Measurements from ENCODE around the gene AQP3.
"Not testable (repeated sequence)": the region's sequence is repeated elsewhere in the genome, so short reads cannot be mapped to it uniquely, and the experiment has no call there.

Gene AQP3

GRCh38 chr9:33414889-33415500 lies 32.4 kb downstream of the AQP3 start:
- no peak for DNase-seq (ENCODE audit: low read depth)

DNA sequence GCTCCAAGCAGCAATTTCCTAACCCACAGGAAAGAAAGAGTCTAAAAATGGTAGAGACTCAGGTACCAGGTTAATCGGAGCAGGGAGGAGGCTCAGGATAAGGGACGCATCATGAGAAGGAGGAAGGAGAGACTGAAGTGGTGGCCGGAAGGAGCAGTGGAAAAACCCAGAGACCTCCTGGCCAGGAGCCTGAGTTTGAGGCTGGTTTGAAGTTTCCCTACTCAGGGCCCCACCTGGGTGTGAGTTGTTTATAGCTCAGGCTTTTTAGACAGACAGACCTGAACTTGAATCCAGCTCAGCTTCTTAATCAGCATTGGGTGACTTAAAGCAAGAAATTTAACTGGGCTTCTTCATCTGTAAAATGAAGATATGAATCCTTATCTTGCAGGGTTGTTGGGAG lies 33.1 kb downstream of the AQP3 start:
- no peak for DNase-seq (ENCODE audit: low read depth)

DNA sequence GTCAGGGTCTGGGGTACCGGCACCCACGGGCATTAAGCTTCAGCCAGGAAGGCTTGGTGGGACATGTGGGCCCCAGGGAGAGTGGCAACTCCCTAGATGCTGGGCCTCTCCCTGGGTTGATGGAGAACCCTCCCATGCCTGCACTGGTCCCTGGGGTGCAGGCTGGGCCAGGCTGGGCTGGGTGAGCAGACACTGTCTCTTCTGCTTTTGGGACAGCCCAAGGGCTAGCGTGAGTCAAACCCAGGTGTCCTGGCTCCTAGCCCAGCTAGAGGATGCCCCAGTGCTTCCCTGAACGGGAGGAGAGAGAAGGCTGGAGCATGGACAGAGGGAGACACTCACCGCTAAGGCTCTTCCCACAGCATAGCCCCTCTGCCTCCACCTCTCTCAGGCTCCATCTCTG lies 39.3 kb downstream of the AQP3 start:
- no peak for DNase-seq (ENCODE audit: low read depth)

DNA sequence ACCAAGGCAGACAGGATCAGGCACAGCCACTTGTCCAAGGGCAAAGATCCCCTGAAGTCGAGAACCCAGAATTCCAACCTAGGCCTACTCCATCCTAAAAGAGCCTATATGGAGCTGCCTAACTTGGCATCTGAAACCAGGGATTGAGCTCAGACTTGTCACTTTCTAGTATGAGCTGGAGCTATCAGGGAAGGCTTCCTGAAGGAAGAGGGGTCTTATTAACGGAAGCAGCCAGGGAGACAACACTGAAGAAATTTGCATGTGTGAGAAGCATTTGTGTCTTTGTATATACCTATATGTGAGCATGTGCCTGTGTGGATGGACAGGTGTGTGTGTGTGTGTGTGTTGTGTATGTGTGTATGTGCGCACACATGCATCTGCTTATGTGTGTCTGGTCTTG lies 40.3 kb downstream of the AQP3 start:
- no peak for DNase-seq (ENCODE audit: low read depth)

DNA sequence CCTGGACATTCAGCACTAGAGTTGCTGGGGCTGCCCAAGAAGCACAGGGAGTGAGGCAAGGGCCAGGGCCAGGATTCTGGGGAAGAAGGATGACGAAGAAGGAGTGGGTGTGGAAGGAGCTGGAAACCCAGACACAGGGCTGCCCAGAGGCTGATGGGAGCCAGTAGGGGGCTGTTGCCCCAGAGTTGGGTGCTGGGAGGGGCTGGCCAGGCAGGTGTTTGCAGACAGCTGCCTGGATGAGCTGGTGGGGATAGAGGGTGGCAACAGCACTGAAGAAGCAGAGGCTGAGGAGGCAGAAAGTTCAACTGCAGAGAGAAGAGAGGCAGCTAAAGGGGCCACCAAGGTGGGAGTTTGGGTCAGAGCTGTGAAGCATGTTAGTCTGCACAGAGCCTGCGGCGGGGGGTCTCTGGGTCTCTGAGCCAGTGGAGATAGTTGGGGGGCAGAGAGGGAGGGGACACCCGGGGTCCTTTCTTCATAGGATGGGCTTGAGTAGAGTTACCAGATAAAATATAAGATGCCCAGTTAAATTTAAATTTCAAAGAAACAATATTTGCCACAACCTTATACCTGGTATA lies 42.5 kb downstream of the AQP3 start:
- no peak for DNase-seq (ENCODE audit: low read depth)

DNA sequence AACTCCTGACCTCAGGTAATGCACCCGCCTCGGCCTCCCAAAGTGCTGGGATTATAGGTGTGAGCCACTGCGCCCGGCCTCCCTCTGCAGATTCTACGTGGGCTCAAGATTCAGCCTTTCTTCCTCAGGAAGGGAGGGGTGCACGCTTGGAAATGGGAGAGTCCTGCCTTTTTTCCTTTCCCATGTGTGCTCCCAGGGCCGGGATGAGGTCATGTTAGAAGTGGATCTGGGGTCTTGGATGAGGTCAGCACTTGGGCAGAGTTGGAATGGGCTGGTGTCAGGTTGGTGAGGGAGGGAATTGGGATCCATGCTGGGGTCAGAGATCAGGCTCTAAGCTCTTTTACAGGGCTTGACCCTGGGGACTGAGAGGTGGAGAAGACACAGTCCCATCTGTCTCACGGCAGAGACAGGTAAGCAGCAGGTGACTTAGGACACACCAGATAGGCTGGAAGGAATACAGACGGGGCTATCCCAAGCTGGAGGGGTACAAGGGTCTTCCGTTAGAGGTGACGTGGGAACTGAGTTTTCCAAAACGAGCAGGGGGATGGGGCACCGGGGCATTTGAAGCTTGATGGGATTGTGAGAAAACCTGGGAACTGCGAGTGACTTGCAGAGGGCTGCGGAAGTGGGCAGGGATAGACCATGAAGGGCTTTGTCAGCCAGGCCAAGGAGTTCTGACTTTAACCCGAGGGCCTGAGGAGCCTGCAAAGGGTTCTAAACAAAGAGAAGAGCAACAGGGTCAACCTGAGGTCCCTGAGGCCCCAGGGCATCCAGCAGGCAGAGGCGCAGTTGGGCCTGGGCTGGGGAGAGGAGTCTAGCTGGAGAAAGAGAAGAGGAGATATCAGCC lies 43.2 kb downstream of the AQP3 start:
- DNase-seq (ENCODE audit: low read depth), result no peak

DNA sequence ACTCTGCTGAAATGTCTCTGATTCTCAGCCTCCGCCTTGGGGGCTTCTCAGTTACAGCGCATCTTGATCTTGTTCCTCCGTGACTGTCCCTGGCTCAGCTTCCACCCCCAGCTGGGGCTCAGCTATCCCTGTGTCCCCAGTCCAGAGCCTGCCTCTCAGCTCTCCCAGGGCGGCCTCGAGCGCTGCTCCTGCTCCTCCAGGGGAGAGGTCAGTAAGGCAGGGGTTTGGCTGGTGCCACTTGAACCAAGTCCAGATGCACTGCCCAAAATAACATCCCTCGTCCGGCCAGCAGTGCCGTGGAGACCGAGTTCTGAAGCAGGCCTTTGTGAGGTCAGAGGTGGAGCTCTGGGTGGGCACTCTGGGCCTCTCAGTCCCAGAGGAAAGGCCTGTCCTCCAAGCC lies 45.0 kb downstream of the AQP3 start, which contains the start of gene AQP7:
Gene AQP7 (minus strand): TSS at position 198 of the 400 bp plus-strand sequence. CDS start 1,306 bp downstream, outside the sequence.
- DNase-seq (ENCODE audit: low read depth), result not testable (repeated sequence)

- DNase-seq (ENCODE audit: low read depth), result not testable (repeated sequence)
Observed at GRCh38 chr9:33401809-33402208, 45.6 kb downstream of the AQP3 start.

DNA sequence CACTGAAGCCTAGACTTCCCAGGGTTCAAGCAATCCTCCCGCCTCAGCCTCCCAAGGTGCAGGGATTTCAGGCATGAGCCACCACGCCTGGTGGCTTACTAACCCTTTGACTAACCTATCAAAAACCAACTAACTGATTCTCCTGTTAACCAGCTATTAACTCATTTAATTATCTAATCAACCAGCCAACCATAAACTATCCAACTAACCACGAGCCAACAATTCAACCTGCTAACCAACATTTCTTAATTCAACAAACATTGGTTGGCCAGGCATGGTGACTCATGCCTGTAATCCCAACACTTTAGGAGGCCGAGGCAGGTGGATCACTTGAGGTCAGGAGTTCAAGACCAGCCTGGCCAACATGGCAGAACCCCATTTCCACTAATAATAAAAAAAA lies 48.3 kb downstream of the AQP3 start:
- not testable (repeated sequence) for DNase-seq (ENCODE audit: low read depth)

GRCh38 chr9:33397801-33398200 lies 49.6 kb downstream of the AQP3 start:
- not testable (repeated sequence) for DNase-seq (ENCODE audit: low read depth)

GRCh38 chr9:33395159-33395879 lies 52.1 kb downstream of the AQP3 start:
- not testable (repeated sequence) for DNase-seq (ENCODE audit: low read depth)

DNA sequence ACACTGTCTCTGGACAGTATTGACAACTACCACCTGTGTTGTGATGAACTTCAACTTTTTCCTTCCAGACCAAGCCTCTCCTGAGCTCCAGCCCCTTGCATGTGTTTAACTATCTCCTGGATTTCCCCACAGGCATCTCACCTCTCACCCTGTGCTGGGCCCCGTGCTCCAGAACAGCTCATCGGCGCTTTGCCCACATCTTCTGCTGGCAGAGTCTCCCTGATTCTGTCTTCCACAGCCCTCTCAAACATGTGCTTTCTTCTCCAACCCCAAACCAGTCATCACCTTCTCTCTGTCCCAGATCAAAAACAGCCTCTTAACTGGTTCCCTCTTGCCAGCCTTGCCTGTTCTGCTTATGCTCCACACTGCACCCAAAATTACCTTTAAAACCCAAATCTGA lies 53.4 kb downstream of the AQP3 start:
- DNase-seq (ENCODE audit: low read depth), result not testable (repeated sequence)

GRCh38 chr9:33393581-33393980 lies 53.8 kb downstream of the AQP3 start:
- no peak for DNase-seq (ENCODE audit: low read depth)

- DNase-seq (ENCODE audit: low read depth), result not testable (repeated sequence)
Observed at GRCh38 chr9:33392591-33393021, 54.8 kb downstream of the AQP3 start.

Data from activated T-cell treated with anti-CD3 and anti-CD28 coated beads for 48 hours (primary cell).